GM19397 (cell line): ENCODE data around the gene FCHSD2.
A peak's percentile ranks its signal among the peaks of the same experiment; 100 is the strongest.

Experiments used
- ATAC-seq: cut with Tn5 transposase; IDR thresholded peaks from one replicate; pipeline ENCODE4 v1.9.1; 2021; ENCODE audit warnings: mild to moderate bottlenecking, moderate library complexity; ENCODE audit not compliant: unreplicated experiment

Gene FCHSD2

DNA sequence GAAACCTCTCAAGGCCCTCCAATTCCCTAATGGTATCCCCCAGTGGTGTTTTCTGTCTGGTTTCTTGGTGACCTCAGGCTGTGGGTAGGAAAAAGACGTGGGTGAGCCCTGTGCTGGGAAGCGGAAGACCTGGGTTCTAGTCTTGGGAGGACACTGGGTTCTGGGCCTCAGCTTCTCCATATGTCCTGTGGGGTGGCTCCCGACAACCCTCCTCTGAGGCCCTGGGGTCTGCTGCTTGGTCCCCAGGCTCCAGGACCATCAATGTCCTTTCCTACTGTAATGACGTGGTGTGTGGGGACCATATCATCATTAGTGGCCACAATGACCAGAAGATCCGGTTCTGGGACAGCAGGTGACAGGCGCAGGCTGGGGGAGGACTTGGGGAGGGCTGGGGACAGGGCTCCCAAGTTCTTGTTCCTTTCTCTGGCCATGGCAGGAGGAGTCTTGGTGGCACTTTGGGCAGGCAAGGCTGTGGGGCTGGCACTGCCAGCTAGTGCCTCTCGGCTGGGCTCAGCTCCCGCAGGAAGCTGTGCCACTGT lies 315.1 kb downstream of the FCHSD2 start:
- ATAC-seq = no peak

GRCh38 chr11:72826191-72826941 lies 315.8 kb downstream of the FCHSD2 start:
- no peak for ATAC-seq

- no peak for ATAC-seq
Observed at GRCh38 chr11:72825661-72826060, 316.5 kb downstream of the FCHSD2 start.

DNA sequence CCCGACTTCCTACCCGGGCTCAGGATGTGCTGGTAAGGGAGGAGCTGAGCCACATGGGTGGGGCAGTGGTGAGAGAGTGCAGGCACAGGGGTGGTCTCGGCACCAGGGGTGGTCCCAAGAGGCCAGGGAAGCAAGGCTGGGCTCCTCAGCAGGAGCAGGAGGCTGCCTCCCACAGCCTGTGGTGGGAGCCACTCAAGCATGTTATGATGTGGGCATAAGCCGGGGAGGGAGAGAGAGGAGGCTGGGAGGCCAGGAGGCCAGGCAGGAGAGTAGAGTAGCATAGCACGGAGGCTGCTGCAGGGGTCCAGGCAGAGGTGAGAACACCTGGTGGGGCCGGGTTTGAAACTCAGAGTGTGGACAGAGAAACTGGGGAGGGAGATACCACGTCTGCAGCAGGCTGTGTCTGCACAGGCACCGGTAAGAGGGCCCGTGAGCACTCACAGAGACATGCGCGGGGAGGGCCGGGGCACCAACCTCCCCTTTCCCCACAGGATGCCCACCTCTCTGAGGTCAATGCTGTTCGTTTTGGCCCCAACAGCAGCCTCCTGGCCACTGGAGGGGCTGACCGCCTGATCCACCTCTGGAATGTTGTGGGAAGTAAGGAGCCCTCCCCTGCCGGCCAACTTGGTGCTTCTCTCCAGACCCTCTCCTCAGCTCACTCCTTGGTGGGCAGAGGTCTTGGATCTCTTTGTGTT lies 317.2 kb downstream of the FCHSD2 start:
- no peak for ATAC-seq

DNA sequence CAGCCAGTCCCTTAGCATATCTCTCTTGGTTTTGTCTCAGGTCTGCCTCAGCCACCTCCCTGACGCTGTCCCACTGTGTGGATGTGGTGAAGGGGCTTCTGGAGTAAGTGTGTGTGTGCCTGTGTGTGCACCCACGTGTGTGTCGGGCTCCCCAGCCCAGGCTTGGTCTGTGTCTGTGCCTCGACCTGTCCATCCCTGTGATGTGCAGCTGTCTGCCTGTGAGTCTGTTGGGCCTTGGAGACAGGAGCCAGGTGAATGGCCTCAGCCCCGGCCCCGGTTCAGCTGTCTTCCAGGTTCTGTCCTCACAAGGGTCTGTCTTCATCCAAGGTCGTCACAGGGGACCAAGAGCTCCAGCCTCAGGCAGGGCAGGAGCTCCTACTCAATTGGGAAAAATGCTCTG lies 318.1 kb downstream of the FCHSD2 start:
- no peak for ATAC-seq

DNA sequence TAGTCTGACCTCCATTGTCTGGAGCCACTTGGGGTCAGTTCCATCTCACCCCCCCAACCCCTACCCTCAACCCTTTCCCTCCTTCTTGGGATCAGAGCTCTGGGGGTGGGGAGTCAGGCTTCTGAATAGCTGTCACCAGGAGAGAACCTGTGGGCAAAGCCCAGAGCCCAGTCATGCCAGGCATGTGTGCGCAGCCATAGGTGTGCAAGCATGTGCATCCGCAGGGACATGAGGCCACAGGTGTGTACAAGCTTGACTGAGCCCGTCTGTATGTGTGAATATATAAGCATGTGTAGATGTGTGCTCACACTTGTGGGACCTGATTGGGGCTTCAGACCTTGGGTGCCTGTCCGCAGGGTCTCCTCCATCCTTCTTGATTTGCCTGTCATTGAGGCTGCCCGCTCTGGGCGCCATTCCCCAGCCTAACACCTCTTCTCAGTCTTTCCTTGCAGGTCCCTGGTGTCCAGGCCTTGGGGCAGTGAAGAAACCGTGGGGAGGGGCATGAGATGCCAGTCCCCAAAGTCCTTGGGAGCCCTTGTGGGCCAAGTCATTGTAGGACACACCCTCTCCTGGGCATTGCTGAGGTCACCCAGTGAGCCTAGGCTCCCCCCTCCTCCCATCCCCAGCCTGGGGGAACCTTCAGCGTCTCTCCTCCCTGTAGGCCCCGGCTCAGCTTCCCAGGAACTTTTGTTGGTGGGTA lies 318.9 kb downstream of the FCHSD2 start:
- no peak for ATAC-seq

DNA sequence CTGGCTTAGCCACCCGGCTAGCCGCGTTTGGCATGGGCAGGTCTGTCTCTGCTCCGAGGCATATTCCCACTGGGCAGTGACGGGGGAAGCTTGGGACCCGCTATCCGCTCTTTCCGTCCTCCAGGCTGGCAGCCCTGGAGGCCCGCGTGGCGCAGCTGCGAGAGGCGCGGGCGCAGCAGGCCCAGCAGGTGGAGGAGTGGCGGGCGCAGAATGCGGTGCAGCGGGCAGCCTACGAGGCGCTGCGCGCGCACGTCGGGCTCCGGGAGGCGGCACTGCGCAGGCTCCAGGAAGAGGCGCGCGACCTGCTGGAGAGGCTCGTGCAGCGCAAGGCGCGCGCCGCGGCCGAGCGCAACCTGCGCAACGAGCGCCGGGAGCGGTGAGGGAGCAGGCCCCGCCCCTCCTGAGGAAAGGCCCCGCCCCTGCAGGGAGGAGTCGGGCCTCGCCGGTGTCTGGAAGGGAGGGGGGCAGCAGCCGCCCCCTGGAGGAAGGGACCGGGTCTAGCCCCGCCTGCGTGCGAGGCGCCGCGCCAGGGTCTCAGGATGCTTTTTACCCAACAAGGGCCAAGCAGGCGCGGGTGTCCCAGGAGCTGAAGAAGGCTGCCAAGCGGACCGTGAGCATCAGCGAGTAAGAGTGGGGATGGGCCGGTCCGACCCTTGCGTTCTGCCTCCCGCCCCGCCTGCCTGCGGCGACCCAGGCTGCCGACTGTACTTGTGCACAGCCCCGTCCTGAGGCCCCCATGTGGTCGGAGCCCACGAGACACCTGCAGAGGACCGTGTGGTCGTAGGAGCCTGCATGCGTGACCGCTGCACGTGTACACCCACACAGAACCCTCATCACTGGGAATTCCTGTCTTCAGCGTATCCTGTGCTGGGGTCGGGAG lies 320.0 kb downstream of the FCHSD2 start:
- ATAC-seq = peak; percentile 59

DNA sequence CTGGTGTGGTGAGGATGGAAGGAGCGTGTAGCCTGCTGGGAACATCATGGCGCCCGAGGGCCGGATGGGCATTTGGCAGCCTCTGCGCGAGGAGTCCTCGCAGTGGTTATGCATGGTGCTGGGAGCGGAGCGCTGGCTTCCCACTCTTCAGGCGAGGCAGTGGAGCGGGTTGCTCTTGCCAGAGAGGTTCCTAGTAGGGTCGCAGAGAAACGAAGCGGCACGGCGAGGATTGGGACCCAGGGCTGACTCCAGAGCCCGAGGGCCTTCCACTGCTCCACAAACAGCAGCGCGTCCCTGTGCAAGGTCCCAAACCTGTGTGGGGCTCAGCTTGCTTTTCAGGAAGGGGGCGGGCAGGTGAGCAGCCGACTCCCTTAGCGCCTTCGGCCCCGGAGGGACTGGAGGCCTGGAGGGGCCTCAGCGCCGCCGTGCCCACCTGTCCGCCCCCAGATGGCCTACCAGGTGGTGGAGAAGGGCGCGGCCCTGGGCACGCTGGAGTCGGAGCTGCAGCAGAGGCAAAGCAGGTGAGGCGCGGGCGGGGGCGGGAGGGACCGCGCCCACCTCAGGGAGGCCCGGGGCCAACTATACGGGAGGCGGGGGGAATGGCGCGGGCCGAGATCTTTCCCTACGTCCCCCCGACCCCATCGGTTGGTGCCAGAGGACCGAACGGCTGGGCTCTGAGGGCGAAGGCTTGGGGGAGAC lies 320.7 kb downstream of the FCHSD2 start:
- no peak for ATAC-seq

- ATAC-seq = no peak
Observed at GRCh38 chr11:72820439-72821139, 321.5 kb downstream of the FCHSD2 start.

DNA sequence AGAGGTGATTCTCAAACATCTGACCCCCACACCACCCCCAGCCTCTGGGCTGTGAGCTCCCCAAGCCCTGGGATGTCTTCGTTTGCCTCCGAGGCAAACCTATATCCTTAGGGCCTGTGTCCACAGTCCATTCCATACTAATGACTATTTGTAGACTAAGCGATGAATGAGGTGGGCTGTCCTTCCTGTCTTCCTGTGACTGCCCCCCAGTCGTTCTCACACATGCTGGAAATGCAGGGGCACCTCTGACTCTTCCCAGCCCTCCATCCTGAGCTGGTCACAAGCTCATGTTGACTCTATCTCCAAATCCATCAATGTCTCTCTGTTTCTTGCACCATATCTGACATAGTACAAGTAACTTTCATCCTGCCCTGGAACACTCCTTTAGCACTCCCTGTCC lies 323.1 kb downstream of the FCHSD2 start:
- no peak for ATAC-seq

- no peak for ATAC-seq
Observed at GRCh38 chr11:72817966-72818365, 324.2 kb downstream of the FCHSD2 start.

DNA sequence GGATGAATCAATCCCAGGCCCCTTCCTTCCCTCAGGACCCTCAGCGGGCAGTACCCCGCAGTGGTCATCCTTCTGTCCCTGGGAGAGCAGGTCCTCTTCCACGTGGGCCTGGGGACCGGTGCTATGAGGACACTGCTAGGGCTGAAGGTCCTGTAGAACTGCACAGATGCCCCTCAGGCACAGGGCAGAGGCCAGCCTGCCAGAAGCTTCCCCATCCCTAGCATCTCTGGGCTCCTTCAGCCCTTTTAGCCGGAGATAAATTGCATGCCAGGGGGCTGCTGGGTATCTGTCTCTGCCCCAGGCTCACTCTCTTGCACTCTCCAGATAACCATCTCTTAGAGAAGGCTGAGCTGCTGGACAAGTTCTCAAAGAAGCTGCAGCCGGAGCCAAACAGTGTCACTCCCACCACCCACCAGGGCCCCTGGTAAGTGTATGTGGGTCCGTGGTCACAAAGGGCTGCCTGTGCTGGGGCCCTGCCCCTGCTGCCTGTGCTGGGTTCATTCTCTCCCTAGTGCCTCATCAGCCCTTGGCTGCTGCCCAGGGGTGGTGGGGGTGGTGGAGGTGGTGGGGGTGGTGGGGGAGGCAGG lies 325.6 kb downstream of the FCHSD2 start:
- ATAC-seq = no peak

DNA sequence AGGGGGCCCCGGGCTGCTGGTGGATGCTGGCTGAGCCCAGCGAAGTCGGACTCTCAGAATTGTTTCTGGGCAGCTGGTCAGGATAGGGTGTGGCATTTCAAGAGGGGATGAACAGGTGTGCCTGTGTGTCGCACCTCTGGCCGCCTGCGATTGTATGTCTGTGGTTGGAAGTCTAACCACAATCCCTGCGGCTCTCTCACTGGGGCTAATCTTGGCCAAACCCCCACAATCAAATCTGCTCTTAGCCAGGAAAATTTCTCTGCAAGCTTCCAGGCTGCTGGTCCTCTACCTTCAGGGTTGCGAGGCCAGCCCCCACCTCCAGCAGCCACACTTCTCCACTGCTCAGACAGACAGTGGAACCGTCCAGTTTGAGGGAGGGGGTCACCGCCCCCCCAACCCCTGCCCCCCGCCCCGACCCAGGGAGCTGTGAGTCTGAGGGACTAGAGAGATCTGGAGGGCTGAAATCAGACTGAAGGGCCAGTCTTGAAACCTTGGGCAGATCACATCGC lies 327.0 kb downstream of the FCHSD2 start:
- ATAC-seq = peak; percentile 2

- ATAC-seq = peak; percentile 66
Observed at GRCh38 chr11:72814286-72815109, 327.6 kb downstream of the FCHSD2 start, which contains the start of gene ATG16L2. ATG16L2 (plus strand) TSS chr11:72814411; CDS start chr11:72814446, 35 bp downstream.

GRCh38 chr11:72813740-72814285 lies 328.3 kb downstream of the FCHSD2 start:
- ATAC-seq = peak; percentile 56

DNA sequence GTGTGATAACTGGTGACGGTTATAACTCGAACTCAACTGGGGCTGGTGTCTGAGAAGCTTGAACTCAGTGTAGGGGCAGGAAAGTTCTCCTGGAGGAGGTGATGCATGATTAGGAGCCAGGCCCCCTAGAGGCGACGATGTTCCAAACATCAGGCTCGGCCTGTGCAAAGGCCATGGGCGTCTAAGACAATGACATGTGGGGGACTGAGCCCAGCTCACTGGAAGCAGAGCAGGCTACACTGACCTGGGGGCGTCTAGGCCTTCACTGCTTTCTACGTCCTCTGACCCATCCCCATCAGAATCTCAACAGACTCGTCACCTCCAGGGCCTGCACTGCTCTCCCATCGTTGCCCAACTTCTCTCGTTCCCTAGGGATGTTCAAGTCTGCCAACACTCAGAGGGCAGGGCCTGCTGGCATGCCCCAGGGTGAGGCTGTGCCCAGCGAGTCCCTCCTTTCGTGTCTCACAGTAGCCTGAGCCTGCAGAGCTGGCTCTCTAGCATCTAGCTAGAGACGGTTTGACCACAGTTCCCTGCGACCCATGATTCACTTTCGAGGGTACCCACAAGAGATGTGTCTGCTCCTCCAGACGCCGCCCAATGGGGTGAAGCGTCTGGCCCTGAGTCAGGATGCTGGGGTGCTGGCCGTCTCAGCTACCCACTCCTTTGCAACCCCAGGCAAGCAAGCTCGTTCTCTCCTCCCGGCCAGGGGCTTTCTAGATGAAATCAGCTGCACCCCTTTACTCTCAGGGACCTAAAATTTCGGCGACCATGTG lies 329.0 kb downstream of the FCHSD2 start:
- ATAC-seq = no peak

- ATAC-seq = no peak
Observed at GRCh38 chr11:72812604-72812966, 329.5 kb downstream of the FCHSD2 start.
